NCI-H748 (cell line): ENCODE results near the gene PRAMEF12.
A peak's percentile ranks its signal among the peaks of the same experiment; 100 is the strongest.
"Not testable (repeated sequence)": the region's sequence is repeated elsewhere in the genome, so short reads cannot be mapped to it uniquely, and the experiment has no call there.

Experiments
- DNase-seq: peaks from one replicate; lab custom pipeline; 2025; ENCODE audit not compliant: unreplicated experiment; lab: John Stamatoyannopoulos, UW

PRAMEF12 gene

DNA sequence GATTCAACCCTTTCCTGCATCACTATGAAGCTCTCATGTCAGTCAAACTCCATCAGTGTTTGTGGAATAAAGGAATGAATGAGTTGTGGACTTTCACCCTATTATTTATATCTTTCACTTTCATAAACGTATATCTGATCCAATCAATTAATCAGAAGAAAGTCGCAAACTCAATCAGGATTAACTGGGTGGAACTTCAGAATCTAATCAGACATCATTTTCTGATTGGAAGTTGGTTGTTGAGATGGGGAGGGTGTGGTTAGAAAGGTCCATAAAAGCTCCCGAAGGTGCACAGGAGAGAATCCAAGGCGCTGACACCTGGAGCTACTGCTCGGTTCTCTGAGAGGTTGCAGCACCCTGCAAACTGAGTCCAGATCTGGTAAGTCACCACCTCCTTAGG lies at the start of gene PRAMEF12:
TSS of gene PRAMEF12 (plus strand) at position 301 of the 400 bp plus-strand sequence. CDS start 1,130 bp downstream, outside the sequence.
- DNase-seq = no peak

GRCh38 chr1:12728391-12728790 lies 45.1 kb upstream of the PRAMEF12 start:
- DNase-seq = no peak

DNA sequence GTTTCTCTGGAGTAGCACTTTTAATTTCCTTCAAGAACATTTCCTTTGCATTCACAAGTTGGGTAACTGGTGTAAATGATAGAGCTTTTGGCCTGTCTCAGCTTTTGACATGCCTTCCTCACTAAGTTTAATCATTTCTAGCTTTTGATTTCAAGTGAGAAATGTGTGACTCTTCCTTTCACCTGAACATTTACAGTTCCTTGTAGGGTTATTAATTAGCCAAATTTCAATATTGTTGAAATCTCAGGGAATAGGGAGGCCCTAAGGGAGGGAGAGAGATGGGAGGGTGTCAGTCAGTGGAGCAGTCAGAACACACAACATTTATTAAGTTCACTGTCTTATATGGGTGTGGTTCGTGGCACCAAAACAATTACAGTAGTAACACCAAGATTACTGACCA lies 43.4 kb upstream of the PRAMEF12 start:
- DNase-seq = no peak

DNA sequence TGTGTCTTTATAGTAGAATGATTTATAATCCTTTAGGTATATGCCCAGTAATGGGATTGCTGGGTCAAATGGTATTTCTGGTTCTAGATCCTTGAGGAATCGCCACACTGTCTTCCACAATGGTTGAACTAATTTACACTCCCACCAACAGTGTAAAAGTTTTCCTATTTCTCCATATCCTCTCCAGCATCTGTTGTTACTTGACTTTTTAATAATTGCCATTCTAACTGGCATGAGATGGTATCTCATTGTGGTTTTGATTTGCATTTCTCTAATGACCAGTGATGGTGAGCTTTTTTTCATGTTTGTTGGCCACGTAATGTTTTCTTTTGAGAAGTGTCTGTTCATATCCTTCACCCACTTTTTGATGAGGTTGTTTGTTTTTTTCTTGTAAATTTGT lies 42.5 kb upstream of the PRAMEF12 start:
- DNase-seq = not testable (repeated sequence)

GRCh38 chr1:12734651-12735050 lies 38.9 kb upstream of the PRAMEF12 start:
- DNase-seq = no peak

GRCh38 chr1:12738934-12739333 lies 34.6 kb upstream of the PRAMEF12 start:
- no peak for DNase-seq

- no peak for DNase-seq
Observed at GRCh38 chr1:12739613-12740012, 33.9 kb upstream of the PRAMEF12 start.

- no peak for DNase-seq
Observed at GRCh38 chr1:12741946-12742345, 31.6 kb upstream of the PRAMEF12 start.

GRCh38 chr1:12745126-12745991 lies 28.2 kb upstream of the PRAMEF12 start:
- DNase-seq = no peak

GRCh38 chr1:12745992-12746323 lies 27.6 kb upstream of the PRAMEF12 start, which contains the start of gene CFAP107:
CFAP107 (plus strand) TSS chr1:12746200; CDS start chr1:12746431, 231 bp downstream.
- DNase-seq = peak; percentile 53

- no peak for DNase-seq
Observed at GRCh38 chr1:12748778-12749355, 24.7 kb upstream of the PRAMEF12 start.

GRCh38 chr1:12754738-12755137 lies 18.8 kb upstream of the PRAMEF12 start:
- no peak for DNase-seq

DNA sequence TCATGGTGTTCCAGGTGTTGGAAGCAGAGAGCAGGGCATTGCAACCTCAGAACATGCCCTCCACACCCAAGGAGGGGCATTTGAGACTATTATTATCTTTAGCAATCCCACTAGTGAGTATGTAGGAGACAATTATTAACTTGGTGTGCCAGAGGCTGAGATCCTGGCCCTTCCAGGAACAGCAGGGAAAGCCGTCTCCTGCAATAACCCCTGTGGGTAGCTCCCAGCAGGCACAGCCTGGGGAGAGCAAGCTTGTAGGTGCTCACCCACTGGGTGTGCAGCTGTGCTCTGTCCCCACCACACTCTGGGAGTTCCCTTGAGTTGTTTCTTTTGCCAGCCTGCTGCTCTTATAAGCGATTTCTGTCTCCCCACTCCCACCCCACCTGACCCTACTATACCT lies 17.3 kb upstream of the PRAMEF12 start:
- no peak for DNase-seq

DNA sequence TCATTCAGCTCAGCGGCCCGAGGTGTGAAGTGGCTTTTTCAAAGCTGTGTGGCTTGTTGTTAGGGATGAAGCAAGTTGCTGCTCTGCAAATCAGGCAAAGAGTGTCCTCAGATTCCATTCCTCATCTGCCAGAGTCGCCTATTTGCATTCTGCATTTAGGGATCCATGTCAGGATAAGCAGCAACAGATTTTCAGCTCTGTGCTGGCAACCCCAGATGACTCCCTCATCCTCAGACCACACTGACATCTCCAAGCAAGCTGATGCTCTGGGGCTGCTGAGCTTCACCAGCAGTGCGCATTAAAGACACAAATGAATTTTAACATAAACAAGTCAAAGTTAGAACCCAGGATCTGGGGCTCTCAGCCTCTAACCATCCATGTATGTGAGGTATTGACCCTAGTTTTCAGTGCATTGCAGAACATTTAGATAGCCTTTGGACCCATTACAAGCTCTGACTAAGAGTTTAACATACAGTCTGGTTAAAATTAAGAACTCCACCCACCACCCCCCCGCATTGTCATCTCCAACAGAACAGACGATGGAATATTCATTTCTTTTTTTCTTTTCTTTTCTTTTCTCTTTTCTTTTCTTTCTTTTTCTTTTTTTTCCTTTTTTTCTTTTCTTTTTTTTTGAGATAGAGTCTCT lies 16.6 kb upstream of the PRAMEF12 start:
- DNase-seq = no peak

GRCh38 chr1:12757836-12758235 lies 15.7 kb upstream of the PRAMEF12 start:
- DNase-seq = no peak

- no peak for DNase-seq
Observed at GRCh38 chr1:12760256-12760795, 13.2 kb upstream of the PRAMEF12 start.

GRCh38 chr1:12761781-12762180 lies 11.8 kb upstream of the PRAMEF12 start:
- DNase-seq = no peak

GRCh38 chr1:12762766-12763165 lies 10.8 kb upstream of the PRAMEF12 start:
- no peak for DNase-seq

DNA sequence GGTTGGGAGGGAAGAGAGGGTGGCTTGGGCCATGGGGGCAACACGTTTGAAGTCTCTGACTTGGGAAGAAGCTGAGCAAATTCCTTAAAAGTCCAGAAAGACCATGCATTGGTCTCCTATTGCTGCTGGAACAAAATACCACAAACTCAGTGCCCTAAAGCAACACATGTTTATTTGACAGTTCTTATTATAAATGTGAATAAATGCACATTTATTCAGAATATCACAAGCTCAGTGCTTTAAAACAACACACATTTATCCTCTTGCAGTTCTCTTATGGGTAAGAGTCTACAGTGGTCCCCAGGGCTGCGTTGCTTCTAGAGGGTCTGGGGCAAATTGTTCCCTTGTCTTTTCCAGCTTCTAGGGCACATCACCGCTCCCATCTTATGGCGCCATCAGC lies 10.1 kb upstream of the PRAMEF12 start:
- DNase-seq = no peak

DNA sequence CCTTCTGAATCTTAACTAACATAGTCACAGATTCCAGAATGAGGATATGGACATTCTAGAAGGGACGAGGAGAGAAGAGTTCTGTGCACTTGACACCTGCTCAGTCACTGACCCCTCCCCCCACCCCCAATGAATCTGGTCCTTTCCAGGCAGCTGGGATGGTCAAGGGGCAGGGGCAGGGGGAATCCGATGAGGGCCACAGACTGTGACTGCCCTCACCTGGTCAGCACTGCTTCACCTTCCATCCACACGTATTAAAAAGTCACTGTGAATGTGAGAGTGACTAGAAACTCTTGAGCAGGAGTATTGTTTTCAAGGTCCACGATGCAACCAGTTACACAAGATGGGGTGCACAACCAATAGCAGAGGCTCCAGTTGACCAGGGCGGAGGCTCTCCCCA lies 9.5 kb upstream of the PRAMEF12 start:
- no peak for DNase-seq

DNA sequence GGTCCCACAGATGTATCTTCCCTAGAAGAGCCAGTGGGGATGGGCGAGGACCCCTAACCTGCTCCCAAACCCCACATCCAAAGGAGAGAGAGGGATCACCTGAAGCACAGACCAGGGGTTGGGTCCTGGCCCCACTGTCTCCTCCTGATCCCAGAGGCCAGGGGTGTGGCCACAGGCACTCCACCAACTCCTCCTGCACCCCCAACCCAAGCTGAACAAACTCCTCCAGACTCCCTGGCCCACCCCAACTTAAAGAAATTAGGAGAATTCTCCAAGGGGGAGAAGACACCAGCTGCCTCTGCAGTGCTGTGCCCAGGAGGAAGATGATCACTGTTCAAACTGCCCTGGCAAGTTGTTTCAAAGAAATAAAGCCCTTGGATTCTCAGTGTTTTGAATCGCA lies 4.5 kb upstream of the PRAMEF12 start:
- DNase-seq = no peak

GRCh38 chr1:12769976-12770505 lies 3.5 kb upstream of the PRAMEF12 start:
- no peak for DNase-seq
